IPS-NIHi11 (cell line): Measurements from ENCODE around the gene ZNF507.
"Not testable (repeated sequence)": the region's sequence is repeated elsewhere in the genome, so short reads cannot be mapped to it uniquely, and the experiment has no call there.

Experiments
- DNase-seq: peaks from one replicate; pipeline ENCODE4 v3.0.0; 2012; ENCODE audit warnings: mixed read lengths, low spot score

ZNF507 gene

DNA sequence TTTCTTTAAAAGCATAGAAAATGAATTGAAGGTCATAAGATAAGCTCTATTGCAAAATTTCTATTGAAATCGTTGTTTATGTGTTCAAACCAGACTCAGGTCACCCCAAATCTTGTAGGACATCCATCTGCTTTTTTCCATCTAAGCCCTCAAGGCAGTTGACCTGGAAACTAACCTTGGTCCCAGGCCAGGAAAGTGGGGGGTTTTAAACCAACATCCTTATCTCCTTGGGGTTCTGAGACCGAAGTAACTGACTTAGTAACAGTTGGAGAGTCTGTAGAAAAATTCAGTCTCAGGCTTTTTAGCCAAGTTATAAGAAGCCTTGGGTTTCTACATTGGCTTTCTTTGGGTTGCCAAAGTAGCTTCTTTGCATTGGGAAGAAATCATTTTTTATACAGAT lies 23.4 kb downstream of the ZNF507 start:
- DNase-seq, result no peak

DNA sequence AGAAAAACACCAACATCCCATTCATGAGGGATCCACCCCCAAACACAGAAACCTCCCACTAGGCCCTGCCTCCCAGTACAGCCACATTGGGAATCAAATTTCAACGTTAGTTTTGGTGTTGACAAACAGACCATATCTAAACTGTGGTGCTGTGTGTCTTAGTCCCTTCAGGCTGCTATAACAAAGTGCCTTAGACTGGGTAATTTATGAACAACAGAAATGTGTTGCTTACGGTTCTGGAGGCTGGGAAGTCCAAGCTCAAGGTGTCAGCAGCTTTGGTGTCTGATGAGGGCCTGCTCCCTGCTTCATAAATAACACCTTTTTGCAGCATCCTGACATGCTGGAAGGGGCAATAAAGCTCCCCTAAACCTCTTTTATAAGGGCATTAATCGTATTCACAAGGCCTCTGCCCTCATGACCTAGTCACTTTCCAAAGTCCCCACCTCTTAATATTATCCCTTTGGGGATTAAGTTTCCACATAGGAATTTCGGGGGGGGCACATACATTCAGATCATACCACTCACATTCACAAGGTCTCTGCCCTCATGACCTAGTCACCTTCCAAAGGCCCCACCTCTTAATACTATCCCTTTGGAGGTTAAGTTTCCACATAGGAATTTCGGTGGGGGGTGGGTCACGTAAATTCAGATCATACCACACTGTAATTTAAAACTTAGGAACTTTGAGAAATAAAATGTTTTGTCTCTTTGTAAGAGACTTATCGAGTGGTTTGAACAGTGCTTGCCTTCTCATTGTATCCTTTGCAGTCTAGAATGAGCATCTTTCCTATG lies 27.5 kb downstream of the ZNF507 start:
- DNase-seq, result no peak

DNA sequence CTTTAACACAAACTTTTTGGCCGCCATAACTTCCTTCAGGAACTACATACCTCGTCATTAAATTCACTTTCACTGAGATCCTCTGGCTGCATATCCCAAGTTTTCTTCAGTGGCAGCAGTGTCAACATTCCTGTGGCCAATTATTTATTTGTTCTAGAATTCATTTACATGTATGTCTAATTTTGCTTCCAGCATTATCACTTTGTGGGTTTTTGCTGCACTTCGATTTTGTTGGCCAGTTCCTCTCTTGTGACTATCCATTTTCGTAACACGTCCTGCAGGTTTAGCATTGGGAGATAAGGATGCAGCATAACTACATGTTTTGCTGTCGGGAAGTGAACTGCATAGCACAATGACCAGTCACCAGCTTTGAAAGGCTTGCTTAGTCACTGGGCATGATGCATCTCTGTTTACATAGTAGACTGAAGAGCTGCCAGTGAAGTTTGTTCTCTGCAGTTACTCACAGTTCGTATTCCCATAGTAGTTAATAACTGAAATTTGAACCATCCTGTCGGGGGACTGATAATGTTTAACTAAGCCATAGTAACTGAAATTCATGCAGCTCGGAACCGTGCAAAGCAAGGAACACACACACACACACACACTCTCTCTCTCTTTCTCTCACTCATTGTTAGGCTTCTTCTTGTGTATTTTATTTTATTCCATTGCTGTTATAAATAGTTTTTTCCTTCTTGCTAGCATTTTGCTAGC lies 28.3 kb downstream of the ZNF507 start:
- DNase-seq, result no peak

DNA sequence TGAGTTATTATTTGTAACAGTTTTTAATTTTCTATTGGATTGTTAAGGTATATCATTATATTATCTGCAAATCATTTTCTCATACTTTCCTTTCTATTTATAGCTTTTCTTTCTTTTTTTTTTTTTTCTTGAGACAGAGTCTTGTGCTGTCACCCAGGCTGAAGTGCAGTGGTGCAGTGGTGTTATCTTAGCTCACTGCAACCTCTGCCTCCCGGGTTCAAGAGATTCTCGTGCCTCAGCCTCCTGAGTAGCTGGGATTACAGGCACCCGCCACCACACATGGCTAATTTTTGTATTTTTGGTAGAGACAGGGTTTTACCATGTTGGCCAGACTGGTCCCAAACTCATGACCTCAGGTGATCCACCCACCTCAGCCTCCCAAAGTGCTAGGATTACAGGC lies 29.0 kb downstream of the ZNF507 start:
- not testable (repeated sequence) for DNase-seq

DNA sequence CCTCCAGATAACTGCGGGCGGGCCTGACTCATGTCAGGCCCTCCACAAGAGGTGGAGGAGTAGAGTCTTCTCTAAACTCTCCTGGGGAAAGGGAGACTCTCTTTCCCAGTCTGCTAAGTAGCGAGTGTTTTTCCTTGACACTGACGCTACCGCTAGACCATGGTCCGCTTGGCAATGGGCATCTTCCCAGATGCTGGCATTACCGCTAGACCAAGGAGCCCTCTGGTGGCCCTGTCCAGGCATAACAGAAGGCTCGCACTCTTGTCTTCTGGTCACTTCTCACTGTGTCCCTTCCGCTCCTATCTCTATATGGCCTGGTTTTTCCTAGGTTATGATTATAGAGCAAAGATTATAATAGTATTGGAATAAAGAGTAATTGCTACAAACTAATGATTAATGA lies 31.7 kb downstream of the ZNF507 start:
- not testable (repeated sequence) for DNase-seq

DNA sequence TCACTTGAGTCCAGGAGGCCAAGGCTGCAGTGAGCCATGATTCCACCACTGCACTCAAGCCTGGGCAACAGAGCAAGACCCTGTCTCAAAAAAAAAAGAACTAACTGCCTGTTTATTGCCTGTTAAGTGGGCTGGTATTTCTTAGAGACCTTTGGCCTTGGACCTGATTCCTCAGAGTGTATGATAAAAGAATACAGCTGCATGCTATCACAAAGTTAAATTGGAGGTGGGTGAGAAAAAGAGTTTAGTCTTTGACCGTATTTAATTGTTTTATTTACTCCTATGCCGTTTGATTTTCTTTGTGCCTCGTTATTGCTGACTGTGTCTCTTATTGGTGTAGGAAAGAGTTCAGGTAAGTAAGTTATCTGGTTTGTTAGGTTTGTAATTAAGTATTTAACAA lies 34.9 kb downstream of the ZNF507 start:
- no peak for DNase-seq

DNA sequence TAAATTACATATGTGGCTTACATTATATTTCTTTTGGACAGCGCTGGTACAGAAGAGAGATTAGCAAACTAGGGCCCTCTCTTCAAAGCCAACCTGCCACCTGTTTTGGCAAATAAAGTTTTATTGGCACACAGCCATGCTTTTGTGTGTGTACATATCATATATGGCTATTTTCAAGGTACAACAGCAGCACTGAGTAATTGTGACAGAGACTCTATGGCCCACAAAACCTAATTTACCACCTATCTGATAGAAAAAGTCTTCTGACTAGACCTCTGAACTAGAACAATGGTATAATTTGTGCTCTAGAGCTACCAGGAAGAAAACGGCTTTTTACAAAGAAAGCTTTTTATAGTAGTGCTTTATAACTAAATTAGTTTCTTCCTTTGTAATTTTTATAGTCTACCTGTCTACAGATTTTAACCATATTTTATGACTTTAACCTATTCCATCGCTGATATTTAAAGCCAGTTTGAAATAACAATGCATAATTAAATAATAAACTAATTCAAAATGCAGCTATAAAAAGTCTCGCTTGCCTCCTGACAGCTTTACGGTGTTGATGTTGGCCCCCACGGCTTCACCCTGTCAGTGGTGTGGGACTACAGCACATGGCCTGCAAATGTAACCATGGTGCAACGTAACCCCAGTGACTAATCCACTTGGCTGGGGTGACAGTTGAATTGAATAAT lies 42.4 kb downstream of the ZNF507 start:
- DNase-seq, result no peak

DNA sequence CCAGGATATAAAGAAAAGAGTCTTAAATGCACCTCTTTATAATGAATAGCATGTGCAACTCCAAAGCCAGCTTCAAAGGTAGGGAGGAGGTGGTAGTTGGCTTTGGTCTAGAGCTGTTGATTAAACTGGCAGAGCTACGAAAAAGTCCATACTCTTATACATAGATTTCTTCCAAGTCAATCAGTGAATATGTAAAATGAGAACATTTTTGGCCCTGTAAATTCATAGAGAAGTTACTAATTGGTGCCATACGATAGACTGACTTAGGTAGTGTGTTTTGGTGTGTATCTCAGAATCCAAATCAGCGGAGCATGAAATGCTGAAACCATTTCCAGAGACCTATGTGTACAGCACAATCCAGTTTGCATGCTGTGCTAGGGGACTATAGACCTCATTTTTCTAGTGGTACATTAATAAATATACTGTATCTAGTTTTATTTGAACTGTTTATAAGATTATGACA lies 43.0 kb downstream of the ZNF507 start:
- DNase-seq, result no peak

DNA sequence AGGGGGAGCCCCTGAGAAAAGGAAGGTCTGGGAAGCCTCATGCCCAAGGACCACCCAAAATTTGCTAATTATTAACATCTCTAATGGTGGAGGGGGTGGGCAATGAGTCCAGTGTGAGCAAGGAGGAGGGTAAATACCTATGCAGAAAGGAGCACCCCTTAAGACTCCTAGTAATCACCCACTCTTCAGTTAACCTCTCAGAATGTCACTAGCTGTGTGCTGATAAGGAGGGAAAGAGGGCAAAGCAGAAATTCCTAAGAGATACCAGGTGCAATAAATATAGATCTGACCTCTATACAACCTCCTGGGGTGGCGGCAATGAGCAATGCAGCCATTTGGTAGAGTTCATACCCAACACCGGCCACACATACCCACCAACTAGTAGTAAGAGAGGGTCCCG lies 47.5 kb downstream of the ZNF507 start:
- no peak for DNase-seq

DNA sequence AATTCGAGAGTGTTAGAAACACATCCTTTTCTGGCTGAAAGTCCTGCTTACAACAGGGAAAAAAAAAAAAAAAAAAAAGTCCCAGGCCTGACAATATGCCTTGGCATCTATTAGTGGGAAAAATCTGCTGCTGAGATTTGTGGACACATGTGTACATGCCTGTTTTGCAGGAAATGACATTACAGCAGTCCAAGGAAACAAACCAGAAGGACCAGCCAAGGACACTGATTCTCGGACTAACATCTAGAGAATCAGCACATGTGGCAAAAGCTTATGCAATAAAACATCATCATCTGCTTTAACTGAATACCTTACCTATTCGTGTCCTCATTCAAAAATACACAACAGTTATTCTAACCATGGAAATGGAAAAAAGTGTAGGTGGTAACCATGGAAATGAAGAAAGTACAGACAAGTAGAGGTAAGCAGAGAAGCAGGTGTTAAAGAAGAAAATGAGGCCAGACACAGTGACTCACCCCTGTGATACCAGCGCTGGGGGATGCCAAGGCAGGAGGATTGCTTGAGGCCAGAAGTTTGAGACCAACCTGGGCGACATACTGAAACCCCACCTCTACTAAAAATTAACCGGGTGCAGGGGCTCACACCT lies 50.7 kb downstream of the ZNF507 start:
- no peak for DNase-seq

DNA sequence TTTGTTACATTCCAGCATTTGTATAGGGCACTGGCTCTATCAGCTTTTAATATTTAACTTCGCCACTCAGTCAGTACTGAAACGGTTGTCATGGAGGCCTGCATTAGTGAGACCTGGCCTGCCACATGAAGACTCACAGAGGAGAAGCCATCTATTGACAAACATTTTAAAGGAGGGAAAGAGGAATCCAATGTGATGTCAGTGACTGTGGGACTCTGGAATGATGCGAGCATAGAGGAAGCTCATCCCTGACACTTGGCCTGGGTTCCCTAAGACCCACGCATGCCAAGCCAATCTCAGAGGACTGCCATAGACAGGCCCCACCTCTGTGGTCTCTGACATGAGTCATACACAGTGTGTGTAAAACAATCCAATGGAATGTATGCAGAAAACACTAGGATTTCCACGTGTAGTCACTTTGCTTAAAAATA lies 52.3 kb downstream of the ZNF507 start:
- DNase-seq, result no peak

DNA sequence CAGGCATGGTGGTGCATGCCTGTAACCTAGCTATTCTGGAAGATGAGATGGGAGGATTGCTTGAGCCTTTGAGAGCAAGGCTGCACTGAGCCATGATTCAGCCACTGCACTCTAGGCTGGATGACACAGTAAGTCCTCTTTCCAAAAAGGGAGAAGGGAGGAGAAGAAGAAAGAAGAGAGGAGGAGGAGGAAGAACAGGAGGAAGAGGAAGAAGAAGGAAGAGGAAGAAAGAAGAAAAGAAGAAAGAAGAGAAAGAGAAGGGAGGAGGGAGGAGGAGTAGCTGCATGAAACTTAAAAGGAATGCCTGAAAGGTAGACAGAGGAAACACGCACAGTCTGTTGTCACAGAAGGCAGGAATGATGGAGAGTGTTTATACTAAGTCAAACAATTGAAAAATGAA lies 56.6 kb downstream of the ZNF507 start:
- no peak for DNase-seq

DNA sequence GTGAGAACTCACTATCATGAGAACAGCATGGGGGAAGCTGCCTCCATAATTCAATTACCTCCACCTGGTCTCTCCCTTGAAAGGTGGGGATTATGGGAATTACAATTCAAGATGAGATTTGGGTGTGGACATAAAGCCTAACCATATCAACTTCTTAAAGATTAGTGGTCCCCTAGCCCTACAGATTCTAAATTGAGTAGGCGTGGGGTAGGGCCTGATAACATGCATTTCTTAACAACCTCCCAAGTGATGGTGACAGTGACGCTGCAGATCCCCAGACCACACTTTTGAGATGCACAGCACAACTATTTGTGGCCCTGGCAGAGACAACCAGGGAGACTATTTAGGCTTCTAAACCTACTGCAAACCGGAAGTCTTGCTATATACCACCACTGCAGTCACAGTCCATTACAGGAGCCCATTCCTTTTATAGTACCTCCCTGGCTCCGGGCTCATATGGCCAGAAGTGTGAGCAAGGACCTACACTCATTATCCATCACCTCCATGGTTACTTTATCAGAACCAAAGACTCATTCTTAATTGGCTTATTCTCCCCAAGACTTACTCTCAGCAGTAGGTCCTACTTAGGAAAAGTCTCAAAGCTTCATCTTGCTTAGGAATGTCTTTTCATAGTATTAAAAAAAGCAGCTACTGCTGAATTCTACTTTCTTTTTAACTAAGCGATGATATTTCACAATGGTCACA lies 58.0 kb downstream of the ZNF507 start:
- DNase-seq, result no peak

DNA sequence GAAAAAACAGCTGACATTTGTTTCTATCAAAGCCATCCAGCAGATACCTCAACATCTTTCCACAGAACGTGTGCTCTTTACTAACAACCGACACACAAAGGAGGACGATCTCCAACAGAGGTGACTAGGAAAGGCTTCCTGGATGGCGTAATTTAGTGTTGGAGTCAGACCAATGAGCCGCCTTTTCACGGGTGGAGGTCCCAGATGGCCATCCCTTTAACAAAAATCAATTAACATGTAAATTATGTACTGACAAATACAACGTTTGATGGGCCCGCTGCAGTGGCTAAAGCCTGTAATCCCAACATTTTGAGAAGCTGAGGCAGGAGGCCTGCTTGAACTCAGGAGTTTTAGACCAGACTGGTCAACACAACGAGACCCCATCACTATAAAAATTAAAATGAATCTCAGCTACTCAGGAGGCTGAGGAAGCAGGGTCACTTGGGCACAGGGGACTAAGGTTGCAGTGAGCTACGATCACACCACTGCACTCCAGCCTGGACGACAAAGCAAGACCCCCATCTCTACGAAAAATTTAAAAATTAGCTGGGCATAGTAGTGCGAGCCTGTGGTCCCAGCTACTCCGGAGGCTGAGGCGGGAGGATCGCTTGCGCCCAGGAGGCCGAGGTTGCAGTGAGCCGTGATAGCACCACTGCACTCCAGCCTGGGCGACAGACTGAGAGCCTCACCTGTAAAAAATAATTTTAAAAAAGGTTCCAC lies 59.0 kb downstream of the ZNF507 start:
- peak; percentile 18 for DNase-seq

DNA sequence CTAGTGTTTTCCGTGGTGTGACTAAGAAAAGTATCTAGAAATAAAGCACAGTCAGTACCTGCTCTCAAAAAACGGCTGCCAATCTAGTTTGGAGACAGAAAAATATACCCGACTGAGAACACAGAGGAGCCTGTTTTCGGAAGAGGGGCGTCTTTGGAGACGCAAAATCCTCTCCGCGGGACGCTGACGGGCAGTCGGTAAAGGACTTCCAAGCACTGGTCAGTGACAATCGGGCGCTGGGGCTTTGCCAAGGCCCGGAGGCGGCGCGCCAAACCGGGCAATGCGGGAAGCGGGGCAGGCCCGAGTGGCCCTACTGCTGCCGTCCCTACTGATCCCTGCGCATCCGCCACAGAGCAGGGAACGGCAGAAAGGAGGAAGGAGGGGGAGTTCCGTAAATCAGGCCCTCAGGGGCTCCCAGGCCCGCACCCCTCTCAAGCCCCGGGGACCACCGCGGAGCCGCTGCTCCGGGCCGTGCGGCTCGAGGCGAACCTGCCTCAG lies 59.6 kb downstream of the ZNF507 start:
- DNase-seq, result no peak

DNA sequence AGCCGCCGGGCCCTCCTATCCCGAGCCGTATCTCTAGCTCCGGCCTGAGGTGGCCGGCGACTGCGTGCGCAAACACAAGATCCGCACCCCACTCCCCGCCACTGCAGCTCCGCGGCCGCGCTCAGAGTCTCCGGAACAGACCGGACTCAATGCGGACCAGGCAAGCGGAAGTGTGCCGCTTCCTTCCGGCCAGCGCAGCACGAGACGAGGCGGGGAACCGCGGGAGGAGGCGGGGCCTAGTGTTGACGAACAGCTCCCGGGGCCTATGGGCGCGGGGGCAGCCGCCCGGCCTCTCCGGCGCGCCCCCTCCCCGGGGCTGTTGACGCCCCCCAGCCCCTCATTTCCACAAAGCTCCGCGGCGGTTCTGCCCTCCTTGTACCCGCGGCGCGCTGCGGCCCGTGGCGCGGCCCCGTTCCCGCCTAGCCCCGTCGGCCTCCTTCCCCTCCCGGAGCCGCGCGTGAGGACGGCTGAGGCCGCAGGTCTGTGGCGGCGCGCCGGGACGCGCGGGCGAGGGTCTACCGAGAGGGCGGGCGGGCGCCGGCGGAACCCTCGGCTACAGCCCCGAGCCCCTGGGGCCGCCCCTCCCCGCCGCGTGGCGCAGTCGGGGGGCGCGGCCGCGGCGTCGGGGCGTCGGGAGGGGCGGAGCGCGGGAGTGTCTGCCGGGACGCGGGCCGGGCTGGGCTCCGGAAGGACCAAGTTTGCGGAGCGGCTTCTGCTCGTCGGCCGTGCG lies 60.2 kb downstream of the ZNF507 start, which contains the start of gene DPY19L3:
TSS of gene DPY19L3 (plus strand) at position 340 of the 730 bp plus-strand sequence. CDS start 2,484 bp downstream, outside the sequence.
- peak; percentile 98 for DNase-seq

DNA sequence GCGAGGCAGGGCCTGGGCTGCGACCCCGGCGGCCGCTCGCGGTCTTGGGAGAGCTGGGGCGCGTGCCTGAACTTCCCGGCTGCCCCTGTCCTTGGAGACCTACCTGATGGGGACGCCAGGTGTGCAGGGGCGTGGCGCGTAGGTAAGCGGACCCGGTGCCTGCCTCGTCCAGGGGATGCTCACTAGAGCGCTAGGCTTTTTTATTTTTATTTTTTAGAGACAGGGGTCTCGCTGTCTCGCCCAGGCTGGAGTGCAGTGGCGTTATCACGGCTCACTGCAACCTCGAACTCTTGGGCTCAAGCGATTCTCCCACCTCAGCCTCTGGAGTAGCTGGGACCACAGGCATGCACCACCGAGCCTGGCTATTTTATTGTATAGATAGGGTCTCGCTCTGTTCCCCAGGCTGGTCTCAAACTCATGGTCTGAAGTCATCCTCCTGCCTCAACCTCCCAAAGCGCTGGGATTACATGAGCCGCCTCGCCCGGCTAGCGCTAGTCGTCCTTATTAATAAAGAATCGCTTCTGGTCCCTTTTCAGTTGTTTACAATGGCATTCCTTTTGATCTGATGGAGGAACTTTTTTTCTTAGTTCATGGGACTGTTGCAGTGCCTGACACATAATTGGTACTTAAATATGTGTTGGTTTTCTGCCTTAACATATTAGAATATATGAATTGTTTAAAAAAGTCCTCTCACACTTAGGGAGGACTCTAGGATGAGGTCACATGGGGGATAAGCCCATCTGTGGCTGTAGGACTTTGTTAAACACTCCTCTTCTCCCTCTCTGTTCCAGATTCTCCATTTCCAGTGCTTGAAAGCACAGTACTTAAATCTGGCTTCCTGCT lies 61.0 kb downstream of the ZNF507 start:
- DNase-seq, result no peak

DNA sequence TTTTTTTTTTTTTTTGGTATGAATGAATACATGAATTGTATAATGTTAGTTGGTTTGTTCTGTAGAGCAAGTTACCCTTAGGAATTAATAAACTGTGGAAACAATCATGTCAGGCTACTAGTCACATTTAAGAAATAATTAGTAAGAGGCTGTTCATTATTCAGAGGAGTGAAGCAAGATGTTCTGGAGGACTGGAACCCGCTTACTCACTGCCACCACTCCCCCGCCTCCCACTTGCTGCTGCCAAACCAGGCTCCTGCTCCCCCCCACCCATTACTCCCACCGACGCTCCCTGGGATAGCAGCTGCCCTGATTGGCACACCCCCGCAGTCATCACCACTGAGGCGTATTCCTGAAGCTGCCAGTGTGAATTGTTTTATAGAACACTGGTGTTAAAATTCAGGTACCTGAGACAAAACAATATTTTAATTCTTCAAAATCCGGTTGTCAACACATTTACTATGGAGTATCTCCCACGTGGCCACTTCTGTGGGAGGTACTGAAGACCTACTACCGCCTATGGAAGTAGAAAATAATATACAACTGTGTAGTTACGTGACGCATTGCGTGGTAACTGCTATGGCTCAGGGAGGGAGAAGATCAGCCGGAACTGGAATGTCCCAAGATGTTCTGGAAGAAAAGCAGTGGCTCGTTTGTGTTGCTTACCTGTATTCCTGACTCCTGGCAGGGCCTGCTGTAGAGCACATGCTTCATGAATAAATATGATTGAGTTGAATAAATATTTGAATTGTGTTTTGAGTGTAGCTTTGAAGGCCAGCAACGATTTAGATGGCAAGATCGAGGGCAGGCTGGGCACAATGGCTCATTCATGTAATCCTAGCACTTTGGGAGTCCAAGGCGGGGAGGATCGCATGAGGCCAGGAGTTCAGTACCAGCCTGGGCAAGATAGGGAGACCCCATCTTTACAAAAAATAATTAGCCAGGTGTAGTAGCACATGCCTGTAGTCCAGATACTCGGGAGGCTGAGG lies 61.9 kb downstream of the ZNF507 start:
- DNase-seq, result no peak
